ENCODE results near the gene FZR1.
A peak's percentile ranks its signal among the peaks of the same experiment; 100 is the strongest.

Gene FZR1

DNA sequence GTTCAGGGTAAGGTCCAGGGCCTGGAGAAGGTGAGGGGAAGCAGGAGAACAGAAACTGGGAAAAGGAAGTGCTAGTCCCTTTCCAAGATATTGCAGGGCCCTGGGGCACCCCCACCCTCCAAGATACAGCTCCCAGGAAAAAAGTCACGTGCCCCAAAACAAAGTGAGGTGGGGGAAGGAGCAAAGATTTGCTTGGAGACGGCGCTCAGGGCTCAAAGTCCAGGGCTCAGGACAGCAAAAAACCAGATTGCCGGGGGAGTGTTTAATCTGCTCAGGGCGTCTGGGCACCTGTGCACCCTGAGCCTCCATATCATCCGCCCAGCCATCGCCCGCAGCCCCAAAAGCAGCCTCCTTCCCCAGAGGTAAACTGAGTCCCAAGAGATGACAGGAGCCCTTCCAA, 32.1 kb upstream of the FZR1 start:
- DNase-seq, result no peak

DNA sequence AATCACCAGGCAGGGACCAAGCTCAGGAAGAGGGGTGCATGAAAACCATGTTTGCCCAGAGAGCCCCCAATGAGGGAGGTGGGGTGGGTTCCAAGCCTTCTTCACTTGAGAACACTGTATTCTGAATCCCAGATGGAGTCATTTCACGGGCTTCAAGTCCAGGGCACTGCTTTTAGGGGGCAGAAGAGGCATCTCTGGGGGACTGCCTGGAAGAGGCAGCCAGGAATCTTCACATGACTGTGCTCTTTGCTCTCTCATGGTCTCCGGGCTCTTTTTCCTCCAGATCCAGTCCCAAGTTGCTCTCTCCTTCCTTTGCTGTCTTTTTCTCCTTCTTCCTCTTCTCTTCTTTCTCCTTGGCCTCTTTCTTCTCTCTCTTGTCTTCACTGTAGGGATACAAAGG, 31.5 kb upstream of the FZR1 start:
- no peak for DNase-seq

DNA sequence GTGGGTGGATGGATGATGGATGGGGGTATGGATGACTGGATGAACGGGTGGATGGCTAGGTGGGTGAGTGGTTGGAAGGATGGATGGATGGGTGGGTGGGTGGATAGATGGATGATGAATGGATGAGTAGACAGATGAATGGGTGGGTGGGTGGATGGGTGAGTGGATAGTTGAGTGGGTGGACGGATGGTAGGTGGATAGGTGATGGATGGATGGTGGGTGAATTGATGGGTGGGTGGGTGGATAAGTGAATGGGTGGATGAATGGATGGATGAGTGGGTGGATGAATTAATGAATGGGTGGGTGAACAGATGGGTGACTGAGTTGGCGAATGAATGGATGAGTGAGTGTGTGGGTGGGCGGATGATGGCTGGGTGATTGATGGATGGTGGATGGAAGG, 30.7 kb upstream of the FZR1 start:
- no peak for DNase-seq

DNA sequence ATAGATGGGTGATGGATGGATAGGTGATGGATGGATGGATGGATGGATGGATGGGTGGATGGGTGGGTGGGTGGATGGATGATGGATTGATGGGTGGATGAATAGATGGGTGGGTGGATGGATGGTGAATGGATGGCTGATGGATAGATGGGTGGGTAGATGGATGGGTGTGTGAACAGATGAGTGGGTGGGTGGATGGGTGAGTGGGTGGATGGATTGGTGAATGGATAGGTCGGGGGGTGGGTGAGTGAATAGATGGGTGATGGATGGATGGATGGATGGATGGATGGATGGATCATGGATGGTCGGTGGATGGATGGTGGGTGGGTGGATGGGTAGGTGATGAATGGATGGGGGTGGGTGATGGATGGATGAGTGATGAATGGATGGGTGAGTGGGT, 29.3 kb upstream of the FZR1 start:
- no peak for DNase-seq

DNA sequence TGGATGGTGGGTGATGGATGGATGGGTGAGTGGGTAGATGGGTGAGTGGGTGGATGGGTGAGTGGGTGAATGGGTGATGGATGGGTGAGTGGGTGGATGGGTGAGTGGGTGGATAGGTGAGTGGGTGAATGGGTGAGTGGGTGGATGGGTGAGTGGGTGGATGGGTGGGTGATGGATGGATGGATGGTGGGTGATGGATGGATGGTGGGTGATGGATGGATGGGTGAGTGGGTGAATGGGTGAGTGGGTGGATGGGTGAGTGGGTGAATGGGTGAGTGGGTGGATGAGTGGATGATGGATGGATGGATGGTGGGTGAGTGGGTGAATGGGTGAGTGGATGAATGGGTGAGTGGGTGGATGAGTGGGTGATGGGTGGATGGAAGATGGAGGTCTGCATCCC, 28.6 kb upstream of the FZR1 start:
- DNase-seq, result no peak

DNA sequence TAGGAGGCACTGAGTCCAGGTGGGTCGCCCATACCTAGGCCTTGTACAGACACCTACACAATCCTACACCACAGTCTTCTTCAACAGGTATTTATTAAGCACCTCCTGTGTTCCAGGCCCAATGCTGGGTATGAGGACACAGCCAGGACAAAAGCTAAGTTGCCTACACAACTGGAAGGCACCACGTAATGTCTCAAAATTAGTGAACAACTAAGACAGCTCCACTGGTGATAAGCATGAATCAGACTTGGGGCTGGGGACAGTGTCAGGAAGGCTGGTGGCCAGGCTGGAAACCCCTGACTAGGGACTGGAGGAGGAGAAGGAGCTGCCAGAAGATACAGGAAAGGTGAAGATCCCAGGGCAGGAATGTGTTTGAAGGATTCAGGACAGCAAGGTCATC, 28.2 kb upstream of the FZR1 start:
- no peak for DNase-seq

DNA sequence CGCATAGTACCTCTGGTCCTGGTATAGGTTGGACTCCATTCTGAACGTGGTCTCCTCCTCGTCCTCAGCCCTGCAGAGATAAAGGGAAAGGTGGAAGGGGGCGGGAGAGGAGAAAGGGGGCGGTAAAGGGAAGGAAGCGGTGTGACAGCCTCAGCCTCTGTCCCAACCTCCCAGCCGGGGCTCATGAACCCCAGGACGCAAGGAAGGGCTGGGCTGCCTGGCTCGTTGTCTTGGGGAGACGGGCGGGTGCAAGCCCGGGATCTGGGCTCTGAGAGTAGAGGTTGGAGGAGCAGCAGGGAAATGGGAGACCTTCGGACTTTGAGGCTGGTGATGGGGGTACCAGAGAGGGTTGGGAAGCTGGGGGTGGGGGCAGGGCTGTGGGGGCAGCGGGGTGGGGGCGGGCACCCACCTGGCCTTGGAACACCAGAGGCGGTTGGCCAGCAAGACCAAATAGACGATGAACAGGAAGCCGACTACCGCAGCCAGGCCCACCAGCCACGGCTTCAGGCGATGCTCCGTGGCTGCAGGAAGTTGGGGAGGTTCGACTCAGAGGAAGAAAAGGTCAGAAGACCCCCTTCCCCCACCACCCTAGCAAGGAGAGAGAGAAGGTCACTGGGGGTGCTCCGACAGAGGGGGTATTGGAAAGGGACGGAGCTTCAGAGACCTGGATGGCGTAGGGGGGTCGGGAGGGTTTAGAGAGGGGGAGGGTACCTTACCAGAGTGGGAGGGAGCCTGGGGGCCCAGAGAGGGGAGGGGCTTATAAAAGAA, 27.5 kb upstream of the FZR1 start:
- DNase-seq, result no peak

DNA sequence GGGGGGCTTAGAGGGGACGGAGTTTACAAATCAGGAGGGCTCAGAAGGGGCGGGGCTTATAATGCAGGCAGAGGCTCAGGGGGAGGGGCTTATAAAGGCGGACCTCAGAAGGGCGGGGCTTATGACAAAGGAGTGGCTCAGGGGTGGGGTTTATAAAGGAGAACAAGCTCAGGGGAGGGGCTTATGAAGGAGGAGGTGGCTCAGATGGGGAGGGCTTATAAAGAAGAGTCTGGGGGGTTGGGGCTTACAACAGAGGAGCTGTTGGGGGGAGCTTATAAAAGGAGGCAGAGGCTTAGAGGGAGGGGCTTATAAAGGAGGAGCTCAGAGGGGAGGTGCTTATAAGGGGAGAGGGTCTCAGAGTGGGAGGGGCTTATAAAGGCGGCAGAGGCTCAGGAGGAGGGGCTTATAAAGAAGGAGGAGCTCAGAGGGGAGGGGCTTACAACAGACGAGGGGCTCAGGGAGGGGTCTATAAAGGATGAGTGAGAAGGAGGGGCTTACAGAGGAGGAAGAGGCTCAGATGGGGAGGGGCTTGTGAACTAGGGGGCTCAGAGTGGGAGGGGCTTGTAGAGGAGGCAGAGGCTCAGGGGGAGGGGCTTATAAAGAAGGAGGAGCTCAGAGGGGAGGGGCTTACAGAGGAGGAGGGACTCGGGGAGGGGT, 26.8 kb upstream of the FZR1 start:
- peak; percentile 9 for DNase-seq

DNA sequence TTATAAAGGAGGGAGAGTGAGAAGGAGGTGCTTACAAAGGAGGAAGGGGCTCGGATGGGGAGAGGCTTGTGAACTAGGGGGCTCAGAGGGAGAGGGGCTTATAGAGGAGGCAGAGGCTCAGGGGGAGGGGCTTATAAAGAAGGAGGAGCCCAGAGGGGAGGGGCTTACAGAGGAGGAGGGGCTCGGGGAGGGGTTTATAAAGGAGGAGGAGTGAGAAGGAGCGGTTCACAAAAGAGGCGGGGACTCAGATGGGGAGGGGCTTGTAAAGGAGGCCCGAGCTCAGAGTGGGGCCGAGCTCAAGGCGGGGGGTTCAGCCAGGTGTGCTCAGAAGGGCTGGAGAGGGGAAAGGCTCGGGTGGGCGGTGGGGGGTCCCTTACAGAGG, 26.3 kb upstream of the FZR1 start:
- DNase-seq, result no peak

DNA sequence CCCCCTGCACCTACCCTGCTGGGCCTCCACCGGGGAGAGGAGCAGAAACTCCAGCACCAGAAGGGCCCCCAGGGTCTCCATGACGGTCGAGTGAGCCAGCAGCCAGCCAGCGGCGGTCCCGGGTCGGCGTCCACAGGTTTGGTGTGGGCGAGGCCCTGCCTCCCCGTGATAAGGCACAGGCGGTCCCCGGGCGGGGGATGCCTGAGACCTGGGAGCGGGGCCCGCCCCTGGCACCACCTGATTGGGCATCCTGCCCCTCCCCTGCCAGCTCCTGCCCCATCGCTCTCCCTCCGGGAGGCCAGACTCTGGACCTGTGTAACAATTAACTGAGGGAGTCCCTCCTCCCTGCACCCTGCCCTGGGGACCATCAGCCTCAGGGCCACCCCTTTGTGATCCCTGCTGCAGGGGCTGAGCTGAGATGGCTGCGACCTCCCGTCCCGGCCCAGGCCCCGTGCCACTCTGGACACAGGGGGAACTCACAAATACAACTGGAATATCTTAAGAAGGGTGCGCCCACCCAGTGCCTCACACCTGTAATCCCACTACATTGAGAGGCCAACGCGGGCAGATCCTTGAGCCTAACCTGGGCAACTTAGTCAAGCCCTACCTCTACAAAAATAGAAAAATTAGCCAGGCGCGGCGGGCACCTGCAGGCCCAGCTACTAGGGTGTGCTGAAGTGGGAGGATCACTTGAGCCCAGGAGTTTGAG, 25.6 kb upstream of the FZR1 start, which contains the start of gene SMIM24:
SMIM24 (minus strand) TSS at position 143 of the 709 bp plus-strand sequence; CDS start at position 81, 62 bp downstream.
- no peak for DNase-seq

DNA sequence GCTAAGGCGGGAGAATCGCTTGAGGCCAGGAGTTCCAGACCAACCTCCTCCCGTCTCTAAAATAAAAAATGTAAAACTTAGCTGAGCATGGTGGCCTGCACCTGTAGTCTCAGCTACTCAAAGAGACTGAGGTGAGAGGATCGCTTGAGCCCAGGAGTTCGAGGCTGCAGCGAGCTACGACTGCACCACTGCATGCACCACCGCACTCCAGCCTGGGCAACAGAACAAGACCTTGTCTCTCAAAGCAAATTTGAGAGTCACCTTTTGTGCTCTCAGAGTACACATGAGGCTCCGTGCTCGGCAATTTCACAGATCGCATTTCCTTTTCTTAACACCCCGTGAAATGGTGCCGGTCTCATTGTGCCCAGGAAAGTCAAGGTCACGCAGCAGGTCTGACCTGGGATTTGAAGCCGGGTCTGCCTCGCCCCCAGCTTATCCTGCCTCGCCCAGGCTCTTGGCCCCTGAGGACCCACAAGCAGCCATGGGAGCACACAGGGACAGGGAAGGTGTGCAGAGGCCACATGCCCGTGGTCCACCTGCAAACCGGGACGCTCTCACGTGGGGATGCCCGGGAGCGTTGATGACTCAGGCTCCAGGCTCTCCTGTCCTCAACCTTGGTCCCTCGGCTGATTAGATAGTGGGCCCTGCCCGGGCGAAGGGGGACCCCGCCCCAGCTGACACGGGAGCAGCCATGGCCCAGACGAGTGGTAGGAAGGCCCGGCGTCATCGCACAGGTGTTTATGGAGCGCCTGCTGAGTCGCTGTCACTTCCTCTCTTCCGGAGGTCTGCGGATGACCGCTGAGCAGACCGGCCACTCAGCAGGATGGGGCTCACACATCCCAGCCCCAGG, 24.6 kb upstream of the FZR1 start:
- DNase-seq, result no peak

DNA sequence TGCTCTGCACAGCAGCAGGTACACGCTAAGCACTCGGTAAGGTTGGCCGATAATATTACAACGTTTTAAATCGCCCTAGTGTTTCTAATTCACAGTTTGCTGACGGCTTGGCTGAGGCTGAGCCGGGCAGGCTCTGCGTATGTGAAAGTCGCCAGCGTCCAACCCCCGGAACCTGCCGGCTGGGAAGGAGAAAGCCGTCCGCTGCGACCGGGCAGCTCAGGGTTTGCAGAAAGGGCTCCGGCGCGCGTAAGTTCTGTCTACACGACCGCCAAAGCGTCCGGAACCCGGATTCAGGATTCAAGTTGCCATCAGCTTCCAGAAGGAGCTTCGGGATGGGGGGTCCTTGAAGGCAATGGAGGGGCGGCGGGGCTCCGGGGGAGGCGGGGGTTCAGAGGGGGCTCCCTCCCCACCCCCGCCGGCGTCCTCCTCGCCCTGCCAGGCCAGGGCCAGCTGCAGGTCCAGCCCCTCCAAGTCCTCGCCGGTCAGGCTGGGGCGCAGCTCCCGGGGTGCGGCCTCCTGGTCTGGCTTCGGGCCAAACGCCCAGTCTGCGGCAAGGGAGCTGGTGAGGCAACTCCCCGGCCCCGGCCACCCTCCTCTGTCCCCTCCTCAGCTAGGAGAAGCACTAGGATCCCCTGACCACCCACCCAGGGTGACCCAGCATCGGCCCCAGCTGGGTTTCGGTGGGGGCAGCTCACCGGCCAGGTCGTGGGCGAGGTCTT, 23.4 kb upstream of the FZR1 start:
- no peak for DNase-seq

DNA sequence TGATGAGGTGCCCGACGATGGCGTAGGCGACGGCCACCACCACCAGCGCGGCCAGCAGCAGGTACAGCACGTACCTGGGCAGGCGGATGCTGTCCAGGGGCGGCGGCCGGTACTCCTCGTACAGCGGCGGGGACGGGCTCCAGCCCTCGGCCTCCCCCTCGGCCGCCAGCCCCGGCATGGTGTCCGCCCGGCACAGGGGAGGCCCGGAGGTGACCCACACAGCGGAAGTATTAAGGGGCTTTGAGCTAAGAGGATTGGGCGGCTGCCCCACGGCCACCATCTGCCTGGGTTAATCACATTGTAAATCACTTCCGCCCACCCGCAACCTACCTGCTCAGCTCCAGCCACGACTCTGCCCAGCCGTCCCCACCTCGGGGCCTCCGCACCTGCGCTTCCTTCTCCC, 22.9 kb upstream of the FZR1 start, which contains the start of gene SMIM44:
SMIM44 (minus strand) TSS at position 216 of the 403 bp plus-strand sequence; CDS start at position 178, 38 bp downstream.
- DNase-seq, result no peak

DNA sequence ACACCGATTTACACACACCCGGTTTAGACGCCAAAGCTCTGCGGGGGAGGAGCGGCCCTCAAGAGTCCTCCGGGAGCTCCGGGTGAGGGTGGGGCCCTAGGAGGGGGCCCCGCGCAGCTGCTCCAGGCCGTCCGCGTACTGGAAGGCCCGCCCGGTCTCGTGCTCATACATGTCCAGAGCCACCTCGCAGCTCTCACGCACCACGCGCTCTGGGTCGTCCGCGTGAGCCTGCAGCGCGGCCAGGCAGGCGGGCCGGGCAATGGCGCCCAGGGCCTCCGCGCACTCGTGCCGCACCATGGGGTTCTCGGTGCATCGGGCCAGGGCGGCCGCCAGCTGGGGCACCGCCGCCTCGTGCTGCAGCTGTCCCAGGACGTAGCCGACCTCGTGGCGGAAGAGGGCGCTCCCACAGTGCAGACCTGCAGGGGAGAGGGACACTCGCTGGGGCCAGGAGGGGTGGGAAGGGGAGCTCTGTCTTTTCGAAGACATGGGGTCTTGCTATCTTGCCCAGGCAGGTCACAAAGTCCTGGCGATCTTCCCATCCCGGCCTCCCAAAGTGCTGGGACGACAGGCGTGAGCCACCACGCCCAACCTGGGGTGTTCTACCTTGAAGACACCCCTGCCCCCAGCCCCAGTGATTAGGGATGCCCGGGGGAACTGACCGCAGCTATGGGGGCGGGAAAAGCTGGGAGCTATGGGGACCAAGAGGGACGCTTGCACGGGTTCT, 14.6 kb upstream of the FZR1 start:
- no peak for DNase-seq

DNA sequence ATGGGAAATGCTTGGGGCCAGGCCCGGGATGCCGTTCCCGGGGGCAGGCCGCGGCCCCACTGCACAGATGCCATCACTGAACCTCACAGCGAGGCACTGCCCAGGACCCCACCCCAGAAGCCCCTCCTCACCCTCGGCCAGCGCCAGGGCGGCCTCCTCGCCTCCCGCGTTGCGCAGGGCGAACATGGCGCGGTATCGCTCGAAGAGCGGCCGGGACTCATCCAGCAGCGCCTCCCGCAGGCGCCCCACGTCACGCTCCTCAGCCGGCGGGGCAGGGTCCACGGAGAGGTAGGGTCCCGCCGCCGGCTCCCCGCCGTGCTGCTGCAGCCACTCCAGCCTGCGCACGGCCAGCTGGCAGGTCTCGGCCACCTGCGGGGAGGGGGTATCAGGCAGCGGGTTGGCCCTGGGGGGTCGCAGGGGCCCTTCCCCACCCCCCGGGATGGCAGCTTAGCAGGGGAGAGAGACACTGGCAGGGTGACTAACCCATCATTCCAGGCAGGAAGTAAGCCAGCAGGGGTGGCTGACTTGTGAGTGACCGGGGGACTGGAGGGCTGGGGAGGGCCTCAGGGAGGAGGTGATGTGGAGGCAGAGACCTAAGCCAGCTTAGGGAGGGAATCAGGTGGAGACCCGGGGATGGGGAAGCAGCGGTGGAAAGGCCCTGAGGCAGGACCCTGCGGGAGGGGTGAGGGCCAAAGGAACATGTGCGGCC, 13.8 kb upstream of the FZR1 start:
- no peak for DNase-seq

DNA sequence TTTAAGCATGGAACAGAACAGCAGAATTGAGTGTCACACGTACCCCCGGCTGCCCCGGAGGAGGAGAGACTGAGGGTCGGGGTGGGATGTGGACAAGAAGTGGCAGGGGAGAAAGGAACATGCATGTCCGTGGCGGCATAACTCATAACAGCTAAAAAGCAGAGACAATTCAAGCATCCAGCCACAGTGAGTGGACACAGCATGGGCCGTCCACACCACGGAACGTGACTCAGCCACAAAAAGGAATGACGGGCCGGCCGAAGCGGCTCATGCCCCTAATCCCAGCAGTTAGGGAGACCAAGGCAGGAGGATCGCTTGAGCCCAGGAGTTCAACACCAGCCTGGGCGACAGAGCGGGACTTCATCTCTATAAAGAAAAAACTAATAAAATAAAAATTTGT, 13.2 kb upstream of the FZR1 start:
- no peak for DNase-seq

DNA sequence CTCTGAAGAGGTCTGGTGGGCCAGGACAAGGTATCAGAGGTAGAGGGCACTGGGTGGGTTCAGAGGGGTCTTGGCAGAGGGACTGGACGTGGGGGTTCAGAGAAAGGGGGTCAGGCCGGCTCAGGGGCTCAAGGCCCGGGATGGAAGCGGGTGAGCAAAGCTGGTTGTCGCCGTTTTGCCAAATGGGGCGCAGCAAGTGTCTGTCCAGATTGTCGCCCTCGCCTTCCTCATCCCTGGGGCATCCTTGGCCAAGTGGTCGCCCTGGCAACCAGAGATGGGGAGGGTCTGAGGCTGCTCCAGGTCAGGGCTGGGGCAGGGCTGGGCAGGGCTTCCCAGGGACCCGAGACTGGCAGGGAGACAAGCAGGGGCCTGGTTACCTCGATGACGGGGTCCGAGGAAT, 12.5 kb upstream of the FZR1 start:
- DNase-seq, result no peak

DNA sequence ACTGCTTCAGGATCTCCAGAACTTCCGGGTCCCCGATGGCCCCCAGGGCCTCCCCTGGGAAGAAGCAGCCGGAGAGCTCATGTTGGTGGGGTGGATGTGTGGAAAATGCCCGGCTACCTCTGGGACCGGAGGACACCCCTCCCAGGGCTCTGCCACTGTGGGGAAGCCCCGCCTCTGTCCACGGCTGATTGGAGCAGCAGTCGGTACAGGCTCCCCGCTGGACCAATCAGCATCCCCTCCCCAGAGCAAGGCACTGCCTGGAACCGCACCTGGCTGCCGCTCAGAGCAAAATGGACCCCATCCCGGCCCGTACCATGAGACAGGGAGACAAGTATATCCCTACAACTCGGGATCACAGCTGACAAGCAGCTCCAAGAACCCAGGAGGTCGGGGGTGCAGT, 12.1 kb upstream of the FZR1 start:
- DNase-seq, result no peak

DNA sequence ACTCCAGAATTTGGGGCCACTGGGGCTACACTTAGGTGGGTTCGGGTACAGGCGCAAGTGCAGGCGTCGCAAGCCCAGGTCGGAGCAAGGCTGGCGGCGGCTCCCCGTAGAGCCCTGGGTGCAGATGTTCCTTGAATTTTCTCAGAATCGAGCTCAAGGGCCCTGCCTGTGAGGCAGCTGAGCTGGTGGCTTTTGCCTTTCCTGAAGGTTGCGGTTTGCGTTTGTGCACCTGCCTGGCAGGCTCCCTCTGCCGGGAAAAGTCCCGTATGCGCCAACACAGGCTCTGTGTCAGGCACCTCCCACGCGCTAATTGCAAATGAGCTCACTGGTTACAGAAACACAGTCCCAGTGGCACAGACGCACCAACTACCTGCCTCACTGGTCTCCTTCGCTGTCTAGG, 11.6 kb upstream of the FZR1 start:
- DNase-seq, result no peak

DNA sequence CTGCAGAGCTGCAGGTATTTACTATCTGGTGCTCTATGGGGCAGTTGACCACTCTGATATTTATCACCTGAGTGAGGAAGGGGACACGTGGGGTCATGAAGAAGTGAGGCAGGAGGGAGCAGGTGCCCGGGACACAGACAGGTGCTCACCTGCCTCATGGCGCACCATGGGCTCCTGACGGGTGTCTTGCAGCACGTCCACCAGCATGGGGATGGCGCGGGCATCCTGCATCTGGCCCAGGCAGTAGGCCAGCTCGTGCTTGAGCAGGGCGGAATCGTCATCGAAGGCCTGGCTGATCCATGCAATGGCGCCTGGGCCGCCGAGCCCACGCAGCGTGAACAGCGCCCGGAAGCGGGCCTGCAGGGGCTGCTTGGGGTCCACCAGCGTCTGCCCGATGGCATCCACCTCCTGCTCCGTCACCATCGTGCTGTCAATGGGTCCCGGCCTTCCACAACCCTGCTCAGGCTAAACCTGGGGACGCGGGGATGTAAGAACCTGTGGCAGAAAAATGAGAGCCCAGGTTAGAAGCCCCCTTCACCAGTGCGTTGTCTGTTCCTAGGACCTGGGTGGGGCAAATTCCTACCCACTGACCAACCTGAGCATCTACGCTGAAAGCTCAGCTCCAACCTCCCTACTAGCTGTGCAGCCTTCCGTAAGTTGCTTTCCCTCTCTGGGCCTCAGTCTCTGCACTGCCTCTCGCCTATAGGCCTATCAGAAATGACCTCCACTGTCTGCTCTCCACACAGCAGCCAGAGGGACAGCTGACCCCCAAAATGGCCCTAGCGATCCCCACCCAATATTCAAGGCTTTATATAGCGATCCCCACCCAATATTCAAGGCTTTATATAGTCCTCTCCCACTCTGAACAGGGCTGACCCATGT, 9.5 kb upstream of the FZR1 start:
- DNase-seq, result no peak

Data from NCI-H345 (cell line).